OCI-M2 (cell line): Measurements from ENCODE around the gene MRPL58.
"Not testable (repeated sequence)": the region's sequence is repeated elsewhere in the genome, so short reads cannot be mapped to it uniquely, and the experiment has no call there.

ENCODE experiments used
- DNase-seq: peaks from one replicate; lab custom pipeline; 2025; ENCODE audit not compliant: unreplicated experiment; lab: John Stamatoyannopoulos, UW

Gene MRPL58

GRCh38 chr17:75012096-75012345, 449 bp upstream of the MRPL58 start:
- no peak for DNase-seq

GRCh38 chr17:75013092-75013559, 656 bp downstream of the MRPL58 start:
- DNase-seq, result no peak

DNA sequence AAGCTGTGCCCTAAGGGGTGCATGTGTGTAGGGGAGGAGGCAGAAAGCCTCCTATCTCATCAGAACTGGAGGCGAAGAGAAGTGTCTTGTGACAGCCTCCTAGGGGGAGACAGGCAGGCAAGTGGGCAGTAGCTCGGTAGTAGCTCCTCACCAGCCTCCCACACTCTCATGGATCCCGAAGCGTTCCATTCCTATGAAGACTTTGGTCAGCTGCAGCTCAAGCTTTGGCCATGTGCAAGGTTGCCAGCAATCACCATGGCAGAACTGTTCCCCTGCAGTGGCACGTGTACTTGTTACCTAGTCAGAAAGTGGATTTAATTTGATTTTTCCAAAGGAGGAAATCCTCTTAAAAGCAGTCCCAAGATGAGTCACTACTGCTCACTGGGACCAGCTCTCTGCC, 6.7 kb downstream of the MRPL58 start:
- DNase-seq, result no peak

- no peak for DNase-seq
Observed at GRCh38 chr17:75019710-75020109, 7.2 kb downstream of the MRPL58 start.

DNA sequence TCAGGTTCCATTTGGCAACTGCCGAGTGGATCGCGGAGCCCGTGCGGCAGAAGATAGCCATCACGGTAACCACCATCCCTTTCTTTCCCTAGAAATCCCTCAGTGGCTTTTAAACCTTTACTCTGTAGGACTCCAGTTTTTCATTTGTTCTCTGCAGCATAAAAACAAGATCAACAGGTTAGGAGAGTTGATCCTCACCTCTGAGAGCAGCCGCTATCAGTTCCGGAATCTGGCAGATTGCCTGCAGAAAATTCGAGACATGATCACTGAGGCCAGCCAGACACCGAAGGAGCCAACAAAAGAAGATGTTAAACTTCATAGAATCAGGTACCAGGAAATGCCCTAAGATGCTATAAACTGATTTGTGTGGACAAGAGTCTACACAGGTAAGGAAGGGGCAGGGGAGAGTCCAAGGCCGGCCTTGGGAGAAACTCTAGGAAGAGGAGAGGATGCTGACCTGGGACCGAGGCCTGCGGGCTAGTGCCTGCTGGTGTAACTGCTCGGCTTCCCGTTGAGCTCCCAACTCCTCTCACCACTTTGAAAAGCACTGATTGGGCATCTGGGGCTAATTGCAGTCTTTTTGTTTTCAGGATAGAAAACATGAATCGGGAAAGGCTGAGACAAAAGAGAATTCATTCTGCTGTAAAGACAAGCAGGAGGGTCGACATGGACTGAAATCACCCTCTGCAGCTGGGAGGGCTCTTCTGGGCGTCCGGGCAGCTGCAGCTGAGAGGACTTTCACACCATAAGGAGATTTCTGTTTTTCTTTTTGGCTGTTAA, 8.1 kb downstream of the MRPL58 start:
- no peak for DNase-seq

- no peak for DNase-seq
Observed at GRCh38 chr17:75024686-75025397, 12.4 kb downstream of the MRPL58 start.

GRCh38 chr17:75025398-75025734, 12.9 kb downstream of the MRPL58 start:
- not testable (repeated sequence) for DNase-seq

DNA sequence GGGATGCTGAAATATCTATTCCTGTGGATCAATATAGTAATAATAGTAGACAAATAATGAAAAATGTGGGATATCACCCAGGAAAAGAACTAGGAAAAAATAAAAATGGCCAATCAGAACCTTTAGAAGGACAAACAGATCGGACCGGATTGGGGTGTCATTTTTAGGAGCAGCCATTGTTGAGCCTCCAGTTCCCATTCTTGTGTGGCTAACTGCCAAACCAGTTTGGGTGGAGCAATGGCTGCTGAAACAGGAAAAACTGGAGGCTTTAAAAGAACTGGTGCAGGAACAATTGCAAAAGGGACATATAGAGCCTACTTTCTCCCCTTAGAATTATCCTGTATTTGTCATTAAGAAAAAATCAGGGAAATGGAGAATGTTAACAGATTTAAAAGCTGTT, 14.2 kb downstream of the MRPL58 start:
- not testable (repeated sequence) for DNase-seq

GRCh38 chr17:75030161-75030560, 17.7 kb downstream of the MRPL58 start:
- no peak for DNase-seq

- no peak for DNase-seq
Observed at GRCh38 chr17:75031972-75032719, 19.7 kb downstream of the MRPL58 start.

DNA sequence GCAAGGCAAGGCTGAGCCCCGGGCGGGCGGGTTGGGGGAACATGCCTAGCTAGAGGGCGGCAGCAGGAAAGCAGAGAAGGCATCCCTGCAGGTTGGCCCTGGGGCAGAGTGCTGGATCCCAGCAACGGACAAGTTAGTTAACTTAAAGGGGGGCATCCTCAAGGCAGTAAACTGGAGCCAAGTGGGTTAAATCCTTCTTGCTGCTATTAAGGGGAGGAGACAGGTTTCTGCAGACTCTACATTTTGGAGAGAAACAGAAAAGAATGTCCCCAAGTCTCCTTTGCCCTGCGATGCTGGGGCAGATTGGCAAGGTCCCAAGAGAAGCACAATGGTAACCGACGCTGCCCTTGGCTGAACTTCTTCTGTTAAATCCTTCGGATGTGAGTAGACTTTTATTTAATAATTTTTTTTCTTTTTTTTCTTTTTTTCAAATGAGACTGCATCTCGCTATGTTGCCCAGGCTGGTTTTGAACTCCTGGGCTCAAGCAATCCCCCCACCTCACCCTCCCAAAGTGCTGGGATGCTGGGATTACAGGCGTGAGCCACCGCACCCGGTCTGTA, 20.3 kb downstream of the MRPL58 start:
- no peak for DNase-seq

GRCh38 chr17:75033346-75034235, 21.1 kb downstream of the MRPL58 start:
- peak; percentile 87 for DNase-seq

- peak; percentile 67 for DNase-seq
Observed at GRCh38 chr17:75034236-75034908, 21.9 kb downstream of the MRPL58 start.

DNA sequence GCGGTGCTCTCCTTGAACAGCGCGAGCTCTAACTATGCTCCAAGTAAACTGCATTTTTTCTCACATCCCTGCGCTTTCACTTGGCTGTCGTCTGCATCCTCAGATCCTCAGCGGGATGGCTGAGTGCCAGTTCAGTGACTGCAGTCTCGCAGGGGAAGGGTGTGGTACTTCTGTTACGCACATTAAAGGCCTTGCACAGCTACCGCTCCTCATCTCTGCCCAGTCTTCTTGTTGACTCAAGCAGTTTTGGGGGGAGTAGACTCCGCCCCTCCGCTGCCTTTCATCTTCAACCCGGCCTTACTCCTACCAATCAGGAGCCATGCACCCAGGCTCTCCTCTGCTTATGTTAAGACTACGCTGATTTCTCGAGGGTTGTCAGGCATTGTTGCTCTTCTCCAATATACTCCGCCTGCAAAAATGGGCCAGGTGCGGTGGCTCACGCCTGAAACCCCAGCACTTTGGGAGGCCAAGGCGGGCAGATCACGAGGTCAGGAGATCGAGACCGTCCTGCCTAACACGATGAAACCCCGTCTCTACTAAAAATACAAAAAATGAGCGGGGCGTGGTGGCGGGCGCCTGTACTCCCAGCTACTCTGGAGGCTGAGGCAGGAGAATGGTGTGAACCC, 24.3 kb downstream of the MRPL58 start:
- DNase-seq, result no peak

- DNase-seq, result no peak
Observed at GRCh38 chr17:75039238-75039637, 26.8 kb downstream of the MRPL58 start.

DNA sequence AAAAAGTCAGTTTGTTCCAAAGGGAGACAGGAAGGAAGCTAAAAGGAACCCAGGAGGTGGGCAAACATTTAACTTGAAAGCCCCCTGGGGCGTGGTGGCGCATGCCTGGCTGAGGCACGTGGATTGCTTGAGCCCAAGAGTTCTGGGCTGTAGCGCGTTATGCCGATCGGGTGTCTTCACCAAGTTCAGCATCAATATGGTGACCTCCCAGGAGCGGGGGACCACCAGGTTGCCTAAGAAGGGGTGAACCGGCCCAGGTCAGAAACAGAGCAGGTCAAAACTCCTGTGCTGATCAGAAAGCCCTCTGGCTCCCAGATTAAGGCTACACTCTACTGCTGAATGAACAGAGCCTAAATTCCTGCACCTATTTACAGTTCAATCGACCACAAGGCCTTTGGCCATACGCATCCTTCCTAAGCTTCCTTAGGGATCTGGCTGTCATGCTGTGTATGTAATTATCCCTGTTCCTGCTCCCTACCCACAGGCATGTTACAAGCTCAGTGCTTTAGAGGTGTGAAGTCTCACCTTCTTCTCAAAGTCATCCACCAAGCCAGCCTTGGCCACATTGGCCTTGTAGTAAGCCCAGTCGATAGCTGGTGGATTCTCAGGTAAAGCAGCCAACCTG, 29.3 kb downstream of the MRPL58 start:
- no peak for DNase-seq

DNA sequence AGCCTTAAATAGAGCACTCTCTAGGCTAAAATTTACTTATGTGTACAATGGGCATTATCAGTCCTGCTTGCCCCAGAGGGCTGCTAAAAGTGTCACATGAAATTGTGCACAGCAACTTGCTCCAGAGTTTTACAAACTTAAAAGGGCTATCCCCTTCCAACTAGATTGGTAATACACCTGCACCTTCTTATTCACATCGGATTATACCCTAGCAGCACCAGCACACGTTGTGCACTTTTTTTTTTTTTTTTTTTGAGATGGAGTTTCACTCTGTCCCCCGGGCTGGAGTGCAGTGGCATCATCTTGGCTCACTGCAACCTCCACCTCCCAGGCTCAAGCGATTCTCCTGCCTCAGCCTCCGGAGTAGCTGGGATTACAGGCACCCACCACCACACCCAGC, 31.3 kb downstream of the MRPL58 start:
- DNase-seq, result not testable (repeated sequence)

- no peak for DNase-seq
Observed at GRCh38 chr17:75044716-75045115, 32.2 kb downstream of the MRPL58 start.

- DNase-seq, result not testable (repeated sequence)
Observed at GRCh38 chr17:75045946-75046406, 33.5 kb downstream of the MRPL58 start.
